Hepatocyte (in vitro differentiated cells): ENCODE data around the gene SMIM20.

Experiments used
- EZH2 ChIP-seq: fragments of 200-600 bp; sonication (generic); IDR thresholded peaks from 2 replicates; pipeline ENCODE4 v1.6.1; 2016; ENCODE audit warnings: antibody characterized with exemption, mild to moderate bottlenecking, borderline replicate concordance
- TF ChIP-seq, protein P1 (sequence below): fragments of 200-600 bp; sonication (generic); IDR thresholded peaks from 2 replicates; pipeline ENCODE4 v1.5.1; 2016; ENCODE audit warnings: antibody characterized with exemption, mild to moderate bottlenecking; ENCODE audit not compliant: poor library complexity

DNA sequence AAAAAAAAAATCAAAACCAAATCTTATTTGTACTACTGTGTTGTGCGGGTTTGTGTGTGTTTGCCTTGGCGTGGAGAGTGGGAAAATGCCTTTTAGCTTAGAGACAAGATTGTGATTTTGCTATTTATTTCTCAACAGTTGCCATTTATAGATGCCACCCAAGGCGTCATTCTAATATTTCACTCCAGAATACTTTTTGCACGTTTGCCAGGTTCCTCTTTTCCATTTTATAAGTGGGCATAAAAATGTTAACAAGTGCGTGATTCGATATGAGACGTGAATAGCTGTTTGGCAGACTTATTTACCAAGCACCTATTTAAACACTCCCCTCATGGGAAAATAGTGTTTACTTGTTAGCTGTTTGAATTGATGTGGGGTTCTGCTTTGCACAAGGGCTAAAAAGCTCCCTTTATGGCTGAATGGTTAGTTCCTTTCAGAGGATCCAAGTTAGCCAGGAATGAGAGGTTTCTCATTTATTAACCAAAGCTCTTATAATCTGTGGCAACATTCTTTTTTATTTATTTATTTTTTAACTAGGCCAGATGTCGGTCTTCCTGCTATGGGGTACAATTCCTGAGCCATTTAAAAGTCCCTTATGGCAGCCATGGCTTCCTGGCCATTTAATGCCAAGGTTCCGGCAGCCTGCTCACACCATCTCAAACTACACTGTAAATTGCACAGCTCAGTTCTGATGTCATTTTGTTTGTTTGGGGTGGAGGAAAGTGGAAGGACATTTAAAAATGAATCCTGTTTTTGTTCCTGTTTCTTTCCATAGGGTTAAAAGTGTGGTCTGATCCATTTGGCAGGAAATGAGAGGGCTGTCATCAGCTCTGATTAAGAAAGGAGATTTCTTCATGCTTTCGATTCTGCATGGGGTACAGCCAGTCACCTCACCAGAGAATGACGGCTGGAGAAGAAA is 14.6 kb downstream of the SMIM20 start:
- TF ChIP-seq EZH2, result no peak
- TF ChIP-seq, protein P1, sequence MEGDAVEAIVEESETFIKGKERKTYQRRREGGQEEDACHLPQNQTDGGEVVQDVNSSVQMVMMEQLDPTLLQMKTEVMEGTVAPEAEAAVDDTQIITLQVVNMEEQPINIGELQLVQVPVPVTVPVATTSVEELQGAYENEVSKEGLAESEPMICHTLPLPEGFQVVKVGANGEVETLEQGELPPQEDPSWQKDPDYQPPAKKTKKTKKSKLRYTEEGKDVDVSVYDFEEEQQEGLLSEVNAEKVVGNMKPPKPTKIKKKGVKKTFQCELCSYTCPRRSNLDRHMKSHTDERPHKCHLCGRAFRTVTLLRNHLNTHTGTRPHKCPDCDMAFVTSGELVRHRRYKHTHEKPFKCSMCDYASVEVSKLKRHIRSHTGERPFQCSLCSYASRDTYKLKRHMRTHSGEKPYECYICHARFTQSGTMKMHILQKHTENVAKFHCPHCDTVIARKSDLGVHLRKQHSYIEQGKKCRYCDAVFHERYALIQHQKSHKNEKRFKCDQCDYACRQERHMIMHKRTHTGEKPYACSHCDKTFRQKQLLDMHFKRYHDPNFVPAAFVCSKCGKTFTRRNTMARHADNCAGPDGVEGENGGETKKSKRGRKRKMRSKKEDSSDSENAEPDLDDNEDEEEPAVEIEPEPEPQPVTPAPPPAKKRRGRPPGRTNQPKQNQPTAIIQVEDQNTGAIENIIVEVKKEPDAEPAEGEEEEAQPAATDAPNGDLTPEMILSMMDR, result no peak
